ENCODE data around the gene FBXW4. TPM values are rescaled to one million over a fixed set of nuclear protein-coding genes. Genes with fewer than 3 reads are reported as not detected.
"Not testable (repeated sequence)": the region's sequence is repeated elsewhere in the genome, so short reads cannot be mapped to it uniquely, and the experiment has no call there.

Gene FBXW4
- polyA plus RNA-seq, 5 donors = 44.6 to 51.8 (median 50.0) TPM

DNA sequence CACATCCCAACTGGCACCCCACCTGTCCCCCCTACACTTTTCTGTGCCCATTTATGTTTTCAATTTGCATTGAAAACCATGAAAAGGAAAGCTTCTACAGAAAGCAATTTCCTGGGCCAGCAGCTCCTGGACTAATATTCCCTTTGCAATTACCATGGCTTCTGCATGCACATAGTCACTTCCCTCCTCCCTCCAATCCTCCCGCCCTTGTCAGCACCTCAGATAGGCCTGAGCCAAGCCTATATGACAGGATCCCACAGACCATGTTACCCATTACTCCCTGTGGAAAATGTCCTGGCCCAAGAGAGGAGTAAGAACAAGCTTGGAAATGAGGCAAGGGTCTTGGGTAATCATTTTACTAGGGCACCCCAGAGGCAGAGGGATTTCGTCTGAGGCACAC lies 38.1 kb downstream of the FBXW4 start:
- no peak for DNase-seq

DNA sequence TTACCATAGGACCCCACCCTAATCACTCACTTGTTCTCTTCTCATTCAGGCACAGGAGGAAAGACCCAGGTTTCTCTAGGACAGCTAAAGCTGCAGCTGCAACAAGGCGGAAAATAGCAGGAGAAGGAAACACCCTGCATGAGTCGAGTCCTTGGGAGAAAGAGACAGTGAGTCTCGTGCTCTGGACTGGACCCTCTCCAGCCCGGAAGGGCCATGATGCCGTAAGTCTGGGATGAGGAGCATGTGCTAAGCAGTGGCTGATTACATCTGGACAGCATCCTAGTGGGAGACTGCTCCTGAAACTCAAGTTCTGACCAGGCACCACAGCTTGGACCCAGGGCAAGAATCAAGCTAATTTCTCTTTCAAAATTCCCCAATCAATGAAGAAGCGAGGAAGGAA lies 39.4 kb downstream of the FBXW4 start:
- DNase-seq = no peak

DNA sequence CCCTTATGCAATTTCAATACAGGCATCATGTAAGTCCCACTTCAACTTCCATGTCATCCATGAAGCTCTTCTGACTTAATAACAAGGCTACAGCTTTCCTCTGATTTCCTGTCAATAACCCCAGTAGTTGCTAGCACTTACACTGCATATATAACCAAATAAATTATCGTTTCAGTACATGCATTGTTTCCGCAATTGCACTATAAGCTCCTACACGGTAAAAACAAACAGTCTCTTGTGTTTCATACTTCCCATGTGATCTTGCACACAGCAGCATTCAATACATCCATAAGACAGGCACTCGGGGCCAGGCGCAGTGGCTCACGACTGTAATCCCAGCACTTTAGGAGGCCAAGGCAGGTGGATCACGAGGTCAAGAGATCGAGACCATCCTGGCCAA lies 41.4 kb downstream of the FBXW4 start:
- no peak for DNase-seq

DNA sequence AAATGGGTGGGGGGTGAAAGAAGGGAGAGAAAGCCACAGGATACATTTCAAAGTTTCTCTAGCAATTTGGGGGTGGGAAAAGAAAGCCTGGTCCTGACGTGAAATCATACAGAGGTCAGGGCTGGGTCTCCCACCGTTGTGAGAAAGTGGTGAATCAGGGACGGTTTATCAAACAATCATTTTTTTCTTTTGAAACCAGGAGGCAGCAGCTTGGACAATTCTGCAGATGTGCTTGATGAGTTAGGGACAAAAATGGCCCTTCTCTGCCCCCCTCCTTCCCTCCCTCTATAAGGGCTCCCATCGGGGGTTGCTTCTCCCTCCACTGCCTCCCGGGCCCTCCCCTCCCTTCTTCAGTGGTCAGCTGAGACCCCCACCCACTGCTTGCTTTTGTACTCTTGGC lies 43.6 kb downstream of the FBXW4 start:
- no peak for DNase-seq

DNA sequence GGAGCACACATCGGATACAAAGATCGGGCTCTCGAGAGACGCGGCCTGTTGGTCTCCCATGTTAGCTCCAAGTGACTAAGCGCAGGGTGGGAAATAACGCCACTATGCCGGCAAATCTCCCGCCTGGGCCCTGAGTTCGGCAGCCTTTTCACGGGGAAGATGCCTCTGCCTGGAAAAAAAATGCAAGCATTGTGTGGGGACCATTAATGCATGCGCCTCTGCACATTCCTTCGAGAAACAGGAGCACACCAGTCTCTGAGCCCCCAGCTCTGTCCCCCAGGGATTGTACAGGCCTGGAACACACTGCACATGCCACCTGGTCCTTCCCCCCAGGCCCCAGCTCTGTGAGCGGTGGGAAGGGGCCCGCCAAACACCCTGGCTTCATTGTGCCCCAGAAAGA lies 44.1 kb downstream of the FBXW4 start:
- DNase-seq = no peak

DNA sequence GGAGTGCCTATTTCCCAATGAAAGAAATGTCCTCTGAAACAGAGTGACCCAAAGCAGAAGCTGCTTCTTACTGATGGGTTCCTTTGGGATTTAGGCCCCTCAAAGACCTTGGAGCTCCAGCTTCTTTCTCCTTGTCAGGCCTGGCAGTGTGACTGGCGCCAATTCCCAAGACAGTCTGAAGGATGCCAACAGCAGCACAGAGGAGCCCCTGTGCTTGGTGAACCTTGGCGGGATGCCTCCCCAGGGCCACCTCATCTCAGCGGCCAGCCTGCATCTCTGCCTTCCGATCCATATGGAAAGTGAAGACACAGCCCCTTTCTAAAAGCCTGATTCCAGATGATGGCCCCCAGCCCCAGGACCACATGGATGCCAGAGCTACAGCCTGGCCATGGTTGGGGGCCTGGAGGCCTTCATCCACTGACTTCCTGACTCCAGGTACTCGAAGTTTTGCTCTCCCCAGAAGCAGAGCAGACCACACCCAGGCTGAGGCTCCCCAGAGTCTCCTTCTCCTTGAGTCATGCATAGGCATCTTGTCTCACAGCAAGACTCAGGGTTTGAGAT lies 45.4 kb downstream of the FBXW4 start:
- DNase-seq = no peak

DNA sequence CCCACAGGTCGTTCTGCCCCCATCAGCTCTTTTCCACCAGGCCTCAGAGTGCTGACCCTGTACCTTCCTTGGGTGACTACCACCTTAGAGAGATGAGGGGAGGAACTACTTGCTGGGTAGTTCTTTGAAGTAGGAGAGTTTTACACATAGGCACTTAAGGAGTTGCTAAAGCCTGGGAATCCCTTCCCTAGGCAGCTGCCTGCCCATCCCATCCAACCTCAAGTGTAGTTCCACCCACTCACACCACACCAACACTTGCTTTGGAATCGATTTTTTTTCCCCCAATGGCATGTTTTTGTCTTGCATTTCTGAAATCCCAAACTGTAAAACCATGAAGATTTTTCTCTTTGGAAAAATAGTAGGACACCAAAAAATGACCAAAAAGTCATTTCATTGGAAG lies 47.7 kb downstream of the FBXW4 start:
- no peak for DNase-seq

DNA sequence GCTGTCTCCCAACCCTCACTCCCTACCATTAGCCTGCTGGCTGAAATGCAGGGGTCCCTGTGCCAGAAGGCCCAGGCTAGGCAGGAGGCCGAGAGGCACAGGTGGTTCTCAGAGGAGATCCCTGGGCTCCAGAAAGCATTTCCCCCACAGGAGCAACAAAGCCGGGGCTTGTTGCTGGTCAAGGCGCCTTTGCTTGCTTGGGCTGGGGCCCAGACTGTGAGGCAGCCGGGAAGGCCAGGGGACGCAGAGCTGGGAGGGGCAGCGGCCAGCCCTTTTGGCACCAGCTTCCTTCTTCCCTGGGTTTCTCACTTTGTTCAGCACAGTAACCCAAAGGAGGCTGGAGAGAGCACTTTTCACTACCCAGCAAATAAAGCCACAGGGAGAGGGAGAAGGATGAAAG lies 48.6 kb downstream of the FBXW4 start:
- DNase-seq = no peak

DNA sequence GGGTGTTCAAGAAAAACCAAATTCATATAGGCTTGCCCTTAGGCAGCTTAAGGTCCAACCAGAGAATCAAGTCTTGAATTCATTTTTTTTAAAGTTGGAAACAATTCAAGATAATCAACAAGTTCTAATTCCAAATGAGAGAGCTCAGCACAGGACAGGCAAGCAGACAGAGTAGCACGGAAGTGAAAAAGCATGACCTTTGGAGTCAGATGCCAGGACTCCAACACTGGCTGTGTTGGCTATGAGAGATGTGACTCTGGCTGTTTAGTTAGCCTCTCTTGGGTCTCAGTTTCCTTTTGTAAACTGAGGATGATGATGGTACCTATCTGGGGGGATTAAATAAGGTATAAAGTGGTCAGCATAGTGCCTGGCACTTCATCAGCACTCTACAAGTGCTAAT lies 49.3 kb downstream of the FBXW4 start:
- DNase-seq = no peak

DNA sequence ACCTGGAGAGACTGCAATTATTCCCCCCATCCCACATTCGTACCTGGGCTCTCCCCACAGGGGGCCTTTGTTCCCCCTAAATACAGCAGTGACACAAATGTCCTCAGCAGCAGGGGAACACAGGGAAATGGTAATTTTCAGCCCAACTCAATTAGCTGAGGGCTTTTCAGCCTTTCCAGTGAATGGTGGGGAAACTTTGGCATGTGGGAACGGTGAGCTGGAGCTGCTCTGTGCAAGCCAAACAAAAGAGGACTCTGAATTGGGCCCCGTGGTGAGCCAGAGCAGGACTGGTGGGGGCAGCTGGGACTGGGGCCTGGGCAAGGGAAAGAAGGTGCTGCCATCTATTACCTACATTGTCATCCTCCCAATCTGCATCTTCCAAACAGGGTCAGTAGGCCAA lies 51.0 kb downstream of the FBXW4 start:
- DNase-seq = no peak

DNA sequence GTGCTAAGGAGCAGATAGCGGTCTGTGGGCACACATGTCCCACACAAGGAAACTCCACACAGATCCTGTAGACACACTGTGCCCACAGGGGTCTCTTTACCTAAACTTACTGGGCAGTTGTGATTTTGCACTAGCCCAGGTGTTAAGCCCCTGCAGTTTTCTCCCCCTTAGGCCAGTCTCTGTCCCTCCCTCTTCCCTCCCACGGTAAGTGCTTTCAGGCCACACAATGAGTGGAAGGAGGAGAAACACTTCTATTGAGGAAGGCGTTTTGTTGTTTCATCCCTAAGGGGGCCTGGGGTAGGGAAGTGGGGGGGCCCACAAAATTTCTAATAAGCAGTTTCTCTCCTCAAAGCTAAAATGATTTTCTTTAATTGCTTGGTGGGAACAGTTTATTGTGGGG lies 51.4 kb downstream of the FBXW4 start:
- DNase-seq = no peak

DNA sequence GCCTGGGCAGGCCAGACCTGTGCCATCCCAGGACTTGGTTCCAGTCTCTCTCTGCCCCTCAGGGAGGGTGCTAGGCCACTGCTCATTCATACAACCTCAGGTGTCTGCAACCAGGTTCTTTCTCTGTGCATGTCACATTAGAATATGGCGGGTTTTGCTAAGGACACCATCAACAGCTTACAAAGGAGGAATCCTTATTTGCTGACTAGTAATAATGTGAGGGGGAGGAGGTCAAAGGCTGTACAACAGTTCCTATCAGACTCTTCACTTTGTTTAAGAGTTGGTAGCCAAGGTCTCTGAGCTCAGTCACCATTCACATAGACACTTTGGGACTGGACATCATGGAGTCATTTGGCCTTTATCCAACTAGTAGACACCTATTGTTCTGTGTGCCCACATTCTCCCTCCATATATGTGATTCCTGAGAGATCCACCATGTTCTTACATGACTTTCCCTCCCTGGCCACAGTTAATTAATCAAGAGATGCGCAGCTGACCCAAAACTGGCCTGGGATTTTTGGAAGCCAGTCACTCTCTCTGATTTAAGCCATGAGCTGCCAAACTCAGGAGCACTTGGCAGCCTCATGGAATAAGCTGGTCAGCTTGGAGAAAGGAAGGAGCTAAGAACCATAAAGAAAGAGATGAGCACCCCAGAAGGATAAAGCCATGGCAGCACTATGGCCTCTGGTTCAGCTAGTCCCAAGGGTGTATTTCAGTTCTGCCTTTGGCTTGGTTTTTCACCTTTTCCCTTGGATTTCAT lies 55.6 kb downstream of the FBXW4 start:
- no peak for DNase-seq

DNA sequence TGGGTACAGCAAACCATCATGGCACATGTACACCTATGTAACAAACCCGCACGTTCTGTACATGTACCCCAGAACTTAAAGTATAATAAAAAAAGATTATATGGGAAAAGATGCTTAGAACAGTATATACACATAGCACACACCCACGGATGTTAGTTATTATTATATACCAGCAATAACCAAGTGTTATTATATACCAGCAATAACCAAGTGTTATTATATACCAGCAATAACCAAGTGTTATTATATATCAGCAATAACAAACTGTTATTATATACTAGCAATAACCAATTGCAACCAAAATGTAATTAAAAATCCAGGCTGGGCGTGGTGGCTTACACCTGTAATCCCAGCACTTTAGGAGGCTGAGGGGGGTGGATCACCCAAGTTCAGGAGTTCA lies 61.5 kb downstream of the FBXW4 start:
- not testable (repeated sequence) for DNase-seq

DNA sequence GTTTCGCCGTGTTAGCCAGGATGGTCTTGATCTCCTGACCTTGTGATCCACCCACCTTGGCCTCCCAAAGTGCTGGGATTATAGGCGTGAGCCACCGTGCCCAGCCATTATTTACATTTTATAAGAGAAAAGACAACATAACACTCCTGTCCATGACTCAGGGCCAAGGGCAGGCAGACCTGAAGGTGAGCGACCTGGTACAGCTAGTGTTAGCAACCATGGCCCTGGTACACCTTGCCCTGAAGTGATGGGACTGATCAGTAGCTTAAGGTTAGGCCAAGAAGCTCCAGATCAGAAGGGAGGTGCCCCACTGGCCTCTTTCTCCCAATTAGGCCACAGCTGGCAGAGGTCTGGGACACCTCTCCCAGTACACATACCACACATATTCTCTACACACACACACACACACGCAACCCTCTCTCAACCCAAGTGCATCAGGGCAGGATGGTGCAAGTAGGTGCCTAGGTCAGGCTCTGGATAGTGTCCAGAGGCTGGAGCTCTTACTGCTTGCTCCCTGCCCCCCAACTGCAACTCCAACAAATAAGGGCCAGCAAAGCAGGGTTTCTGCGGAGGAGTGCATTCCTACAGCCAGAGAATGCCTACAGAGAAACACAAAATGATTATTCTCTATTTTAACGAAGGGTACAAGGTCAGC lies 63.0 kb downstream of the FBXW4 start:
- DNase-seq = no peak

DNA sequence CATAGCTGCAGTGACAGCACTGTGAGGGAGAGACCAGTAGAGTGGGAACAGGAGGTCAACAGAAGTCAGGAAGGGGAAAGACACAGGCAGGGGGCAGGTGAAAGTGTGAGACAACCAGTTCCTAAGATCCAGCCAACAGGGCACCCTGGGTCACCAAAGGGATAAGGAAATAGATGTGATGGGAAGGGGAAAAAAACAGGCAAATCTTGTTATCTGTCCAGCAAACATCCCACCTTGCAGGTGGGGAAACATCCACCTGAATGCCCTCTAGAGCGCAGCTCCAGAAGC lies 64.4 kb downstream of the FBXW4 start:
- DNase-seq = no peak

DNA sequence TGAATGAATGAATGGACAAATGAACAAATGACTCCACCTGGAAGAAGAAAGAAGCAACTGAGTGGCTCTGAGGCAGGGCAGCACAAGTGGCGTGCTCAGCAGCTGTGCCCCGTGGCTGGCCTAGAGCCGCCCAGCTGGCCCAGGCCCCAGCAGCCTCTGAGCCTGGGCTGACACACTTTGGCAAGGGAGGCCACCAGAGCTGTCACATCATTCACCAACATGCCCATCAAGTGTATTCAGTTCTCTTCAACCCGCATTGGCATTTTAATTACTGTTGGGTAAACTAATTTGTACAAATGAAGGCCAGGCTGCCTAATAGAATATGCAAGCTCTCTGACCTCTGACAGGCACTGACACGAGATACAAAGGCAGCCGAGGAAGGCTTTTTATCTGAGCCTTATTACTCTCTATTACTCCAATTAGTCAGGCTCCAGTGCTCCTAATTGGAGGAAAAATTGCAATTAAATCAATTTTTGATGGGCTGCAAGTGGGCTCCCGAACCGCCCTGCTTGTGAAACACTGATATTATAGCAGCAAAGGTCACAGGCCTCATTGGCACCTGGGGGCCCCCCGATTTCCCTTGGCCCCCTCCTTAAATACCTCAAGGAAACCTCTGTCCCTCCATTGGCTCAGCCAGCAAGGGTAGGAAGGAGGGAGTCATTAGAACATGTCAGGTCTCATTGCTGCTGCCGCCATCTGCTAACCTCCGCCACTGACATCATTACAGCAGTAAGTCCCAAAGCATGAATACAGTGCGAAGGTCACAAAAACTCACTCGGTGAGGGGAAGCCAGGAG lies 64.9 kb downstream of the FBXW4 start:
- no peak for DNase-seq

DNA sequence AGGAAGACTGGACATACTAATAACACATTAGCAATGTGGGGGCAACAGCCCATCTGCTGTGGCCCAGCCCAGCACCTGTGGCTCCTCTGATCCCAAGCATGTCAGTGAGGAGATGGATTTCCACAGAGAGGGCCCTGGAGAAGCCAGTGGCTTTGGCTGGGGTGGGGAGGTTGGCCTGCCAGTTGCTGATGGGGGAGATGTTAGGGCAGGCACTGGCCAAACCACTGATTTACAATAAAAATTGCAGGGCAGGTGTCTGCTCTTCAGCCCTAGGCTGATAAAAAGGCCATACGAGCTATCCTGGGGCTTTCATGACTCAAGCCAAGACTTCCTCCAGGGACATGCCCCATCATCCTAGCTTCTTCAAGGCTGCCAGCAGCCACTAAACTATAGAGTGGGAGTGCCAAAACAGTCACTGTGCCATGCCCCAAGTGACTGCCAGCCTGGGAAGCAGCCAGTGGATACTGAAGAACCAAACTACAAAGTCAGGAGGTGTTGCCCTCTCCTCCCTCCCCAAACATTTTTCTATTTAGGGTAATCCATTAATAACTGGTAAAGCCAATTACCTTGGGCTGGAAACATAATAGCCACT lies 69.1 kb downstream of the FBXW4 start:
- no peak for DNase-seq

DNA sequence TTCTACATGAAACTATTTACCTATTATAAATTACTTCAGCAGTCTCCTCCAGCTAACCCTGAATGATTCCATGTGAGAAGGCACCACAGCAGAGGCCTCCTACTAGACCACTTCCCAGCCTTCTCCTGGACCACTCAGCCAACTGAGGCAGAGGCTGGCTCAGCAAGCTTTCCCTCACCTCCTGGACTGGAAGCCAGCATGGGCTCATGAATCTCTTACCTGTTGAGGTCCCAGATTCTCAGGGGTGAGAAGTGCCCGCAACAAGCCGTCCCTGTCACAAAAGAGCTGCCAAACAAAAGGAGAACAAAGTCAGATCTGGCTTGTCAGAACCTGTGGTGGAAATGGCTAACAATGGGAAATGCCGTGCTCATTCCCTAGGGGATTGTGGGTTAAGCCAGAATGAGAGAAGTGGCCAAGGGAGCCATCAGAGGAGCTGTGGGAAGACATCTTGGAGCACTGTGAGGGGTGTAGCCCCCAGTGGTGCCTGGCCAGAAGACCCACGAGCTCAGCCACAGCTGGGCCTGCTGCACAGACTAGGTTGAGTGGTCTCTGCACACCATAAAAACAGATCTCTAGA lies 70.4 kb downstream of the FBXW4 start:
- no peak for DNase-seq

DNA sequence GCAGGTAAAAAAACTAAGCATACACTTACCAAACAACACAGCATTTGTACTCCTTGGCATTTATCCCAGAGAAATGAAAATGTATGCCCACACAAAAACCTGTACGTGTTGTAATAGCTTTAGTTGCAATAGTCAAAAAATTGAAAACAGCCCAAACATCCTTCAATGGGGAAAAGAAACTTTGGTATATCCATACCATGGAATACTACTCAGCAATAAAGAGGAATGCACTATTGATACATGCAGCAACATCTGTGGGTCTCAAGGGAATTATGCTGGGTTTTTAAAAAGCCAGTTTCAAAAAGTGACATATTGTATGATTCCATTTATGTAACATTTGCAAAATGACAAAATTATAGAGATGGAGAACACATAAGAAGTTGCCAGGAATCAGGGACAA lies 71.4 kb downstream of the FBXW4 start:
- no peak for DNase-seq

DNA sequence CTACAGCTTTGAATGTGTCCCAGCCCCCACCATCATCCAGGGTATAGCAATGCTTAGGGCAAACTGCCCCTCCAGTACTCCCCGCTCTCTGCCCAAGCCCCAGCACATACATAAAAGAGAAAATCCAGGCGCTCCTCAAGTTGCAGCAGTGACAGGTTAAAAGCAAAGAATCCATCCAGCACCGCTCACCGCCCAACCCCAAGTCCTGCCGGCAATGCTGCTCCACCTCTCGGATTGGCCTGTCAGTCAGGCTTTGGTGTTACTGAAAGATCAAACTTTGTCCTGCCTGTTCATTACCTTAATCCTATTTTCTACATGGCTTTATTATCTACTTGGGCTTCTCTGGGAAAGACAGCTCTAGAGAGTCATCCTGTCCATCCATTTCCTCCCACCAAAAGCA lies 75.0 kb downstream of the FBXW4 start:
- DNase-seq = no peak

DNA sequence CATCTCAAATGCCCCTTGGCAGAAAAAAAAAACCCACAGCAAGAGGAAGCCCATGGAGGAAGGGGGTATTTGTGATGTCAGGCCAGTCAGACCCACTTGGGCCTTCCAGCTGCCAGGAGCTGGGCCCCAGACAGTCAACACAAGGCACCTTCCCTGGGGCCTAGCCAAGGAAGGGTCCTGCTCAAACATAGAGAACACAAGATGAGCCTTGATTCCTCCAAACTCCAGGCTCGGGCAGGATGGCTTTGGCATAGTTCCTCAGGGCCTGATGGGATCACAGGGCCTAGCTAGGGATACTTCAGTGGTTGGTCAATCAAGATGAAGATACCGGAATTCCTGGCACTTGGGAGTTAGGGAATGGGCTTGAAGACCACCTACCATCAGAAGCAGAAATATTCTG lies 76.1 kb downstream of the FBXW4 start:
- DNase-seq = no peak

All from right lung (tissue), 5 donors.